HG03521 (cell line): Measurements from ENCODE around the gene MVB12B.
"Not testable (repeated sequence)": the region's sequence is repeated elsewhere in the genome, so short reads cannot be mapped to it uniquely, and the experiment has no call there.

ENCODE experiments used
- ATAC-seq: cut with Tn5 transposase; IDR thresholded peaks from one replicate; pipeline ENCODE4 v1.9.1; 2021; ENCODE audit warnings: mild to moderate bottlenecking, moderate library complexity; ENCODE audit not compliant: unreplicated experiment

The MVB12B gene

GRCh38 chr9:126326228-126327005 lies at the start of gene MVB12B:
Gene MVB12B (plus strand): TSS chr9:126326829. CDS start chr9:126326930, 101 bp downstream.
- no peak for ATAC-seq

- ATAC-seq, result no peak
Measured at GRCh38 chr9:126283799-126284465, 42.7 kb upstream of the MVB12B start.

GRCh38 chr9:126285652-126286051 lies 41.0 kb upstream of the MVB12B start:
- not testable (repeated sequence) for ATAC-seq

- ATAC-seq, result no peak
Measured at GRCh38 chr9:126287166-126287866, 39.3 kb upstream of the MVB12B start.

- ATAC-seq, result no peak
Measured at GRCh38 chr9:126290871-126291270, 35.8 kb upstream of the MVB12B start.

GRCh38 chr9:126291925-126292324 lies 34.7 kb upstream of the MVB12B start:
- ATAC-seq, result no peak

- no peak for ATAC-seq
Measured at GRCh38 chr9:126292736-126293521, 33.7 kb upstream of the MVB12B start.

GRCh38 chr9:126293522-126293889 lies 33.1 kb upstream of the MVB12B start:
- ATAC-seq, result no peak

GRCh38 chr9:126294331-126295081 lies 32.1 kb upstream of the MVB12B start:
- ATAC-seq, result no peak

- no peak for ATAC-seq
Measured at GRCh38 chr9:126295082-126295477, 31.5 kb upstream of the MVB12B start.

GRCh38 chr9:126295516-126295915 lies 31.1 kb upstream of the MVB12B start:
- ATAC-seq, result no peak

- no peak for ATAC-seq
Measured at GRCh38 chr9:126295936-126296600, 30.6 kb upstream of the MVB12B start.

GRCh38 chr9:126296687-126297086 lies 29.9 kb upstream of the MVB12B start:
- no peak for ATAC-seq

GRCh38 chr9:126297661-126298060 lies 29.0 kb upstream of the MVB12B start:
- no peak for ATAC-seq

- no peak for ATAC-seq
Measured at GRCh38 chr9:126298063-126298801, 28.4 kb upstream of the MVB12B start.

GRCh38 chr9:126299706-126300276 lies 26.8 kb upstream of the MVB12B start:
- no peak for ATAC-seq

GRCh38 chr9:126301196-126301595 lies 25.4 kb upstream of the MVB12B start:
- no peak for ATAC-seq

GRCh38 chr9:126301985-126302603 lies 24.5 kb upstream of the MVB12B start:
- no peak for ATAC-seq
